Measurements from ENCODE around the gene LRRC8C.

GRCh38 chr1:89641781-89642180 is 8.9 kb downstream of the LRRC8C start:
- TF ChIP-seq, protein P1, sequence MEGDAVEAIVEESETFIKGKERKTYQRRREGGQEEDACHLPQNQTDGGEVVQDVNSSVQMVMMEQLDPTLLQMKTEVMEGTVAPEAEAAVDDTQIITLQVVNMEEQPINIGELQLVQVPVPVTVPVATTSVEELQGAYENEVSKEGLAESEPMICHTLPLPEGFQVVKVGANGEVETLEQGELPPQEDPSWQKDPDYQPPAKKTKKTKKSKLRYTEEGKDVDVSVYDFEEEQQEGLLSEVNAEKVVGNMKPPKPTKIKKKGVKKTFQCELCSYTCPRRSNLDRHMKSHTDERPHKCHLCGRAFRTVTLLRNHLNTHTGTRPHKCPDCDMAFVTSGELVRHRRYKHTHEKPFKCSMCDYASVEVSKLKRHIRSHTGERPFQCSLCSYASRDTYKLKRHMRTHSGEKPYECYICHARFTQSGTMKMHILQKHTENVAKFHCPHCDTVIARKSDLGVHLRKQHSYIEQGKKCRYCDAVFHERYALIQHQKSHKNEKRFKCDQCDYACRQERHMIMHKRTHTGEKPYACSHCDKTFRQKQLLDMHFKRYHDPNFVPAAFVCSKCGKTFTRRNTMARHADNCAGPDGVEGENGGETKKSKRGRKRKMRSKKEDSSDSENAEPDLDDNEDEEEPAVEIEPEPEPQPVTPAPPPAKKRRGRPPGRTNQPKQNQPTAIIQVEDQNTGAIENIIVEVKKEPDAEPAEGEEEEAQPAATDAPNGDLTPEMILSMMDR (IDR thresholded peaks at IDR 0.05; ENCODE audit: insufficient read depth, low read depth, low read length): no peak
- TF ChIP-seq EZH2 (IDR thresholded peaks at IDR 0.05; ENCODE audit: insufficient read depth, low read length): no peak

Measured in astrocyte (in vitro differentiated cells and primary cell).